ENCODE results near the gene MZB1.

The MZB1 gene, protein sequence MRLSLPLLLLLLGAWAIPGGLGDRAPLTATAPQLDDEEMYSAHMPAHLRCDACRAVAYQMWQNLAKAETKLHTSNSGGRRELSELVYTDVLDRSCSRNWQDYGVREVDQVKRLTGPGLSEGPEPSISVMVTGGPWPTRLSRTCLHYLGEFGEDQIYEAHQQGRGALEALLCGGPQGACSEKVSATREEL

GRCh38 chr5:139389701-139390638 lies at the start of gene MZB1:
TSS of gene MZB1 (minus strand) at chr5:139389913. CDS start at chr5:139389856, 57 bp downstream.
- Histone ChIP-seq H3K36me3 (ENCODE audit: insufficient read depth, low read length) (peaks cover 49% of the 10 kb centered on the region), H2AFZ (ENCODE audit: low read depth, low read length) (no peak within 1 kb of the TSS), H3K4me2 (ENCODE audit: insufficient read depth, low read length) (peak within 1 kb of the TSS; percentile 96), H3K79me2 (ENCODE audit: insufficient read depth, low read length) (peaks cover 88% of the 10 kb centered on the region), H3K4me1 (ENCODE audit: insufficient read depth, low read length) (peaks cover 86% of the 10 kb centered on the region), H4K20me1 (ENCODE audit: insufficient read depth, low read length) (peaks cover 33% of the 10 kb centered on the region), H3K9ac (ENCODE audit: low read depth, low read length) (peak within 1 kb of the TSS; percentile 87), H3K27ac (ENCODE audit: low read length) (peak within 1 kb of the TSS; percentile 99), H3K4me3 (ENCODE audit: low read depth in 1 of 2, low read length in 2 of 2) (peak within 1 kb of the TSS; percentile 49 to 65), H3K27me3 (ENCODE audit: insufficient read depth, low read length, poor library complexity) (no peaks in the 10 kb centered on the region), H3K9me3 (ENCODE audit: insufficient read depth, low read length, severe bottlenecking) (no peaks in the 10 kb centered on the region)
- DNase-seq: peak; percentile 96
- TF ChIP-seq, protein P1, sequence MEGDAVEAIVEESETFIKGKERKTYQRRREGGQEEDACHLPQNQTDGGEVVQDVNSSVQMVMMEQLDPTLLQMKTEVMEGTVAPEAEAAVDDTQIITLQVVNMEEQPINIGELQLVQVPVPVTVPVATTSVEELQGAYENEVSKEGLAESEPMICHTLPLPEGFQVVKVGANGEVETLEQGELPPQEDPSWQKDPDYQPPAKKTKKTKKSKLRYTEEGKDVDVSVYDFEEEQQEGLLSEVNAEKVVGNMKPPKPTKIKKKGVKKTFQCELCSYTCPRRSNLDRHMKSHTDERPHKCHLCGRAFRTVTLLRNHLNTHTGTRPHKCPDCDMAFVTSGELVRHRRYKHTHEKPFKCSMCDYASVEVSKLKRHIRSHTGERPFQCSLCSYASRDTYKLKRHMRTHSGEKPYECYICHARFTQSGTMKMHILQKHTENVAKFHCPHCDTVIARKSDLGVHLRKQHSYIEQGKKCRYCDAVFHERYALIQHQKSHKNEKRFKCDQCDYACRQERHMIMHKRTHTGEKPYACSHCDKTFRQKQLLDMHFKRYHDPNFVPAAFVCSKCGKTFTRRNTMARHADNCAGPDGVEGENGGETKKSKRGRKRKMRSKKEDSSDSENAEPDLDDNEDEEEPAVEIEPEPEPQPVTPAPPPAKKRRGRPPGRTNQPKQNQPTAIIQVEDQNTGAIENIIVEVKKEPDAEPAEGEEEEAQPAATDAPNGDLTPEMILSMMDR (IDR thresholded peaks at IDR 0.05; ENCODE audit: borderline replicate concordance, extremely low read depth, low read length, poor library complexity, severe bottlenecking): peak; percentile 22
- no peak for TF ChIP-seq EZH2 (IDR thresholded peaks at IDR 0.05; ENCODE audit: borderline replicate concordance, low read depth, low read length, severe bottlenecking)
- ATAC-seq (ENCODE audit: insufficient read depth, low read depth): peak; percentile 59

- Histone ChIP-seq H3K4me1 (ENCODE audit: insufficient read depth, low read length) (peaks cover 25% of the 10 kb centered on the region), H4K20me1 (ENCODE audit: insufficient read depth, low read length) (no peaks in the 10 kb centered on the region), H3K36me3 (ENCODE audit: insufficient read depth, low read length) (no peaks in the 10 kb centered on the region), H3K79me2 (ENCODE audit: insufficient read depth, low read length) (0 out of 2 replicates have a peak, but pooled peaks cover 2% of the 10 kb centered on the region), H3K27me3 (ENCODE audit: insufficient read depth, low read length, poor library complexity) (no peaks in the 10 kb centered on the region), H3K4me3 (ENCODE audit: low read depth in 1 of 2, low read length in 2 of 2) (peak within 1 kb of the TSS; percentile 67 to 91), H3K4me2 (ENCODE audit: insufficient read depth, low read length) (peak within 1 kb of the TSS; percentile 93), H3K9ac (ENCODE audit: low read depth, low read length) (peak within 1 kb of the TSS; percentile 75), H3K9me3 (ENCODE audit: insufficient read depth, low read length, severe bottlenecking) (no peaks in the 10 kb centered on the region), H2AFZ (ENCODE audit: low read depth, low read length) (peak within 1 kb of the TSS; percentile 99), H3K27ac (ENCODE audit: low read length) (peak within 1 kb of the TSS; percentile 83)
- ATAC-seq (ENCODE audit: insufficient read depth, low read depth) (peak; percentile 97), DNase-seq (peak; percentile 91)
- TF ChIP-seq, protein P1 (IDR thresholded peaks at IDR 0.05; ENCODE audit: borderline replicate concordance, extremely low read depth, low read length, poor library complexity, severe bottlenecking): no peak
- no peak for TF ChIP-seq EZH2 (IDR thresholded peaks at IDR 0.05; ENCODE audit: borderline replicate concordance, low read depth, low read length, severe bottlenecking)
Measured at GRCh38 chr5:139439013-139439903, 49.5 kb upstream of the MZB1 start, which contains the start of gene DNAJC18. TSS of gene DNAJC18 (minus strand) at chr5:139439525. CDS start at chr5:139439445, 80 bp downstream.

DNA sequence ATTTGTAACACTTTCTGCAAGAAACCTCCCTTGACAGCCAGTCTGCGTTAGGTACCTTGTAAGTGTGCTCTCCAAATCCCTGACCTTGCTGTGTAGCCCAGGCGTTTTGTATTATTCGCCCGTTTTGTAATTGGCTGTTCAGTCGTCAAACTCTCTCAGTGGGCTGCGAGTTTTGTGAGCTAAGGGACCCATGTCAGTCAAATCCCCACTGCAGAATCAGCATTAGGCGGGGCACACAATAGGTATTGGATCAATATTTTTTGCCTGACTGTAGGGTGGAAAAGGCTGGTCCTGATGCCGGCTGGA lies 48.9 kb upstream of the MZB1 start:
- Histone ChIP-seq H3K36me3 (ENCODE audit: insufficient read depth, low read length) (no peaks in the 10 kb centered on the region), H3K27ac (ENCODE audit: low read length) (no peak overlapping the region; the same call in 1 of the 2 replicates), H3K4me1 (ENCODE audit: insufficient read depth, low read length) (peaks cover 19% of the 10 kb centered on the region), H3K27me3 (ENCODE audit: insufficient read depth, low read length, poor library complexity) (no peaks in the 10 kb centered on the region), H2AFZ (ENCODE audit: low read depth, low read length) (peak overlapping the region; percentile 47), H3K4me3 (ENCODE audit: low read depth in 1 of 2, low read length in 2 of 2) (peak overlapping the region; percentile 67 to 91; a peak in 3 of 4 replicates), H3K9ac (ENCODE audit: low read depth, low read length) (peak overlapping the region; percentile 75), H4K20me1 (ENCODE audit: insufficient read depth, low read length) (no peaks in the 10 kb centered on the region), H3K79me2 (ENCODE audit: insufficient read depth, low read length) (0 out of 2 replicates have a peak, but pooled peaks cover 2% of the 10 kb centered on the region), H3K4me2 (ENCODE audit: insufficient read depth, low read length) (peak overlapping the region; percentile 93), H3K9me3 (ENCODE audit: insufficient read depth, low read length, severe bottlenecking) (no peaks in the 10 kb centered on the region)
- ATAC-seq (ENCODE audit: insufficient read depth, low read depth): no peak; the same call in 2 of the 3 replicates
- DNase-seq: no peak
- TF ChIP-seq EZH2 (IDR thresholded peaks at IDR 0.05; ENCODE audit: borderline replicate concordance, low read depth, low read length, severe bottlenecking): no peak
- TF ChIP-seq, protein P1 (IDR thresholded peaks at IDR 0.05; ENCODE audit: borderline replicate concordance, extremely low read depth, low read length, poor library complexity, severe bottlenecking): no peak

All from DND-41 (cell line).